Neutrophil (primary cell): ENCODE results near the gene GKAP1.

Source experiments
- H3K27ac ChIP-seq: fragments of 200-600 bp; sonication (generic); 2 replicates; pipeline ENCODE4 v1.5.1; 2016; ENCODE audit warnings: mild to moderate bottlenecking, moderate library complexity
- H3K27me3 ChIP-seq: fragments of 200-600 bp; sonication (generic); 2 replicates; pipeline ENCODE4 v1.6.0; 2016; ENCODE audit warnings: mild to moderate bottlenecking
- H3K36me3 ChIP-seq: fragments of 200-600 bp; sonication (generic); 2 replicates; pipeline ENCODE4 v1.5.1; 2017
- H3K4me1 ChIP-seq, 2 experiments: fragments of 200-600 bp in 1 of 2; sonication (generic) in 1 of 2; 1 replicate in 1 of 2; 2 replicates in 1 of 2; pipeline versions ENCODE4 v1.5.1 to v1.6.1; 2013 to 2016; ENCODE audit warnings: low read depth in 1 of 2, low read length in 1 of 2, mild to moderate bottlenecking in 1 of 2, moderate library complexity in 1 of 2; ENCODE audit not compliant: control insufficient read depth in 1 of 2, insufficient read depth in 1 of 2
- H3K4me3 ChIP-seq, 2 experiments: fragments of 200-600 bp in 1 of 2; sonication (generic) in 1 of 2; 1 replicate in 1 of 2; 2 replicates in 1 of 2; pipeline ENCODE4 v1.5.1; 2013 to 2016; ENCODE audit warnings: low read depth in 1 of 2, low read length in 1 of 2, mild to moderate bottlenecking in 1 of 2, moderate library complexity in 1 of 2
- H3K9me3 ChIP-seq: fragments of 200-600 bp; sonication (generic); 2 replicates; pipeline ENCODE4 v1.5.1; 2016
- TF ChIP-seq, protein P1 (sequence below): fragments of 200-600 bp; sonication (generic); IDR thresholded peaks from 2 replicates; pipeline ENCODE4 v1.5.1; 2016; ENCODE audit warnings: antibody characterized with exemption

The GKAP1 gene

DNA sequence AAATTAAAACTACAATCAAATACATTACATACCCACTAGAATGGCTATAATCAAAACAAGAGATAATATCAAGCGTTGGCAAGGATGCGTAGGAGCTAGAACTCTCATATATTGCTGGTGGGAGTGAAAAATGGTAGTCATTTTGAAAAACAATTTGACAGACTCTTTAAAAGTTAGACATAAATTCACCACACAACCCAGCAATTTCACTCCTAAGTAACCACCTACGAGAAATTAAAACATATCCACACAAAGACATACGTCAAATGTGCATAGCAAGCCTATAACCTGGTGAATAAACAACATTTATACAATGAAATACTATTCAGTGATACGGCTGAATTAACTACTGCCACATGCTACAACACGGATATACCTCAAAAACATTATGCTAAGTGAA, 44.7 kb downstream of the GKAP1 start:
- Histone ChIP-seq H3K27ac (no peak overlapping the region), H3K27me3 (no peaks in the 10 kb centered on the region), H3K4me1 (no peaks in the 10 kb centered on the region), H3K36me3 (no peaks in the 10 kb centered on the region), H3K9me3 (no peaks in the 10 kb centered on the region), H3K4me3 (no peak overlapping the region)
- TF ChIP-seq, protein P1, sequence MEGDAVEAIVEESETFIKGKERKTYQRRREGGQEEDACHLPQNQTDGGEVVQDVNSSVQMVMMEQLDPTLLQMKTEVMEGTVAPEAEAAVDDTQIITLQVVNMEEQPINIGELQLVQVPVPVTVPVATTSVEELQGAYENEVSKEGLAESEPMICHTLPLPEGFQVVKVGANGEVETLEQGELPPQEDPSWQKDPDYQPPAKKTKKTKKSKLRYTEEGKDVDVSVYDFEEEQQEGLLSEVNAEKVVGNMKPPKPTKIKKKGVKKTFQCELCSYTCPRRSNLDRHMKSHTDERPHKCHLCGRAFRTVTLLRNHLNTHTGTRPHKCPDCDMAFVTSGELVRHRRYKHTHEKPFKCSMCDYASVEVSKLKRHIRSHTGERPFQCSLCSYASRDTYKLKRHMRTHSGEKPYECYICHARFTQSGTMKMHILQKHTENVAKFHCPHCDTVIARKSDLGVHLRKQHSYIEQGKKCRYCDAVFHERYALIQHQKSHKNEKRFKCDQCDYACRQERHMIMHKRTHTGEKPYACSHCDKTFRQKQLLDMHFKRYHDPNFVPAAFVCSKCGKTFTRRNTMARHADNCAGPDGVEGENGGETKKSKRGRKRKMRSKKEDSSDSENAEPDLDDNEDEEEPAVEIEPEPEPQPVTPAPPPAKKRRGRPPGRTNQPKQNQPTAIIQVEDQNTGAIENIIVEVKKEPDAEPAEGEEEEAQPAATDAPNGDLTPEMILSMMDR, result no peak

DNA sequence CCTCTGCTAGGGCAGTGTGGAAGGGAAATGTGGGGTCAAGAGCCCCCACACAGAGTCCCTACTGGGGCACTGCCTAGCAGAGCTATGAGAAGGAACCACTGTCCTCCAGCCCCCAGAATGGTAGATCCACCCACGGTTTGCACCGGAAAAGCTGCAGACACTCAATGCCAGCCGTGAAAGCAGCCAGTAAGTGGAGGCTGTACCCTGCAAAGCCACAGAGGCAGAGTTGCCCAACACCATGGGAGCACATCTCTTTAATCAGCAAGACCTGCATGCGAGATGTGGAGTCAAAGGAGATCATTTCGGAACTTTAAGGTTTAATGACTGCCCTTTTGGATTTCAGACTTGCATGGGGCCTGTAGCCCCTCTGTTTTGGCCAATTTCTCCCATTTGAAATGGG, 52.2 kb downstream of the GKAP1 start:
- TF ChIP-seq, protein P1, result no peak
- no peak overlapping the region for H3K27ac ChIP-seq
- H3K4me1 ChIP-seq, result no peaks in the 10 kb centered on the region
- no peak overlapping the region for H3K4me3 ChIP-seq
- H3K27me3 ChIP-seq, result no peaks in the 10 kb centered on the region
- H3K9me3 ChIP-seq, result no peaks in the 10 kb centered on the region
- H3K36me3 ChIP-seq, result no peaks in the 10 kb centered on the region

DNA sequence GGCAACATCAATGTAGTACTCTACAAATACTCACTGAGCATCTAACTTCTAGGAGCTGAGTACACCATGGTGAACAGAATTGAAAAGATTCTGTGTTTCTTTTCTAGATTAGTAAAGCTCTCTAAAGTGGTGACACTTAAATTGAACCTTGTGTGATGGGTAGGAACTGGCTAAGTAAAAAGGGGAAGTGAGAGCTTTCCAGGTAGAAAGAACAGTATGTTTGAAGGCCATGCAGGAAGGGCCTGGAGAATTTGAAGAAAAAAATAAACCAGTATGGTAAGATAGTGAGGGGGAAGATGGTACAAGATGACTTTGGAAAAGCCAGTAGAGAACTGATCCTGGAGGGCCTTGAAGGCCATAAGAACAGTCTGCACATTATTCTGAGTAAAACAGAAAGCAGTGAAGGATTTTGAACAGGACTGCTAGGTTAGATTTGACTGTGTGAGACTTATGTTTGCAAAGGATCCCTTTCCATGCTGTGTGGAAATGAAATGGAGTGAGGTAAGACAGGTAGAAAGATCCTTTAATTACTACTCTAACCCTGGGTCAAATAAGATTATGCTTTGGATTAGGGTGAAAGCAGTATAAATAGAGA, 63.1 kb downstream of the GKAP1 start:
- Histone ChIP-seq H3K4me1 (no peaks in the 10 kb centered on the region), H3K9me3 (no peaks in the 10 kb centered on the region), H3K27me3 (no peaks in the 10 kb centered on the region), H3K36me3 (no peaks in the 10 kb centered on the region), H3K27ac (no peak overlapping the region), H3K4me3 (no peak overlapping the region)
- TF ChIP-seq, protein P1, result no peak

DNA sequence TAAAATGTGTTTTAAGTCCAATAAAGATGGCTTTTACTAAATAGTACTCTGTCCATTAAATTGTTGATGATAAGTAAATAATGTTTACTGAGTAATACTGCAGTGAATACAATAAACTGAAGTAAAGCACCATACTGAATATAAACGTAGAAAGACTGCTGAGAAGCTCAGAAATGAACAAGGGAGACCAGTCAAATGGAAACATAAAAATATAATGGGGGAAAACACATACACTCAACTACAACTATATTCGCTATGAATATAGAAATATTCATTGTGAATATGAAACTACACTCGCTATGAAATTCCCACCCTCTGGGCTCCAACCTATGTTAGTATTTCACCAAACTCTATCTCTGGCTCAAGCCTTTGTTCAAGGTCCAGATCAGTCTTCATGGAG, 67.9 kb downstream of the GKAP1 start:
- no peaks in the 10 kb centered on the region for H3K4me1 ChIP-seq
- no peak overlapping the region for H3K27ac ChIP-seq
- TF ChIP-seq, protein P1, result no peak
- no peaks in the 10 kb centered on the region for H3K27me3 ChIP-seq
- no peak overlapping the region for H3K4me3 ChIP-seq
- H3K36me3 ChIP-seq, result no peaks in the 10 kb centered on the region
- H3K9me3 ChIP-seq, result no peaks in the 10 kb centered on the region

DNA sequence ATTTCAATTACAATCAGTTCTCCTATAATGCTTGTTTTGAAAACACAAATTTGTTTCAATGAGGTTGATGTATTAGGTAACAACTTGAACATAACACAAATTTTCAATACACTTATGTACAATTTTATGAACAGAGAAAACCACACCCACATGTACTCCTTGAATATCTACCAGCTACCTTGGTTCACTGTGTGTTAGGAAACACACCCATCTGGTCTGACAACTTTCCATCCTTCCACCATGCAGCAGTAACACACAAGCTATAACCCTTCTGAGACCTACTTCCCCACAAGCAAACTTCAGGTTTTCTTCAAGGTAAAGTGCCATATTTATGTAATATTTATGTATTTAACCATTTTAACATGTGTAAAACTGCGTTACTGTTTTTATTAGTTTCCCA, 73.4 kb downstream of the GKAP1 start:
- no peak overlapping the region for H3K4me3 ChIP-seq
- H3K36me3 ChIP-seq, result no peaks in the 10 kb centered on the region

More for the DNA sequence above, 73.4 kb downstream of the GKAP1 start:
- Histone ChIP-seq H3K4me1 (no peaks in the 10 kb centered on the region), H3K27me3 (no peaks in the 10 kb centered on the region), H3K27ac (no peak overlapping the region), H3K9me3 (no peaks in the 10 kb centered on the region)
- TF ChIP-seq, protein P1, result no peak
